Mononuclear cell (primary cell): ENCODE results near the gene GALNT18. TPM values are rescaled to one million over a fixed set of nuclear protein-coding genes. Genes with fewer than 3 reads are reported as not detected.

Experiments used
- H3K27me3 ChIP-seq: 2 replicates; pipeline ENCODE4 v1.6.0; 2011; ENCODE audit warnings: low read length, control low read depth; ENCODE audit not compliant: insufficient read depth
- H3K4me1 ChIP-seq: 2 replicates; pipeline ENCODE4 v1.5.1; 2011; ENCODE audit warnings: mild to moderate bottlenecking, low read length, control low read depth; ENCODE audit not compliant: insufficient read depth
- H3K4me3 ChIP-seq: 2 replicates; pipeline ENCODE4 v1.5.1; 2011; ENCODE audit warnings: mild to moderate bottlenecking, low read length, moderate library complexity
- H3K9me3 ChIP-seq: 2 replicates; pipeline ENCODE4 v1.5.1; 2011; ENCODE audit warnings: low read depth, mild to moderate bottlenecking, control low read depth, low read length
- total RNA-seq: library from RNA; depleted of rRNA; stranded (reverse); fragments of >200 nt; gene quantifications from one replicate; pipeline ENCODE4 v1.2.3, GENCODE V29; 2012

Gene GALNT18
- total RNA-seq: 0.21 TPM

GRCh38 chr11:11621573-11622339, at the start of gene GALNT18:
Gene GALNT18, minus strand, starts transcription at chr11:11622005.
- peaks cover 50% of the 10 kb centered on the region for H3K27me3 ChIP-seq
- H3K4me1 ChIP-seq: peaks cover 14% of the 10 kb centered on the region
- no peaks in the 10 kb centered on the region for H3K9me3 ChIP-seq
- no peak within 1 kb of the TSS for H3K4me3 ChIP-seq

GRCh38 chr11:11670574-11670973, 48.8 kb upstream of the GALNT18 start:
- Histone ChIP-seq H3K9me3 (no peaks in the 10 kb centered on the region), H3K4me1 (no peaks in the 10 kb centered on the region), H3K4me3 (no peak overlapping the region), H3K27me3 (no peaks in the 10 kb centered on the region)

- Histone ChIP-seq H3K4me1 (no peaks in the 10 kb centered on the region), H3K9me3 (no peaks in the 10 kb centered on the region), H3K4me3 (no peak overlapping the region), H3K27me3 (no peaks in the 10 kb centered on the region)
These were observed 47.5 kb upstream of the GALNT18 start for GRCh38 chr11:11669233-11669846.

- Histone ChIP-seq H3K9me3 (no peaks in the 10 kb centered on the region), H3K4me3 (no peak overlapping the region), H3K27me3 (no peaks in the 10 kb centered on the region), H3K4me1 (no peaks in the 10 kb centered on the region)
These were observed 47.0 kb upstream of the GALNT18 start for GRCh38 chr11:11668781-11669180.

- no peak overlapping the region for H3K4me3 ChIP-seq
- no peaks in the 10 kb centered on the region for H3K4me1 ChIP-seq
- H3K27me3 ChIP-seq: no peaks in the 10 kb centered on the region
- H3K9me3 ChIP-seq: no peaks in the 10 kb centered on the region
These were observed 46.5 kb upstream of the GALNT18 start for GRCh38 chr11:11668274-11668673.

GRCh38 chr11:11667056-11667455, 45.3 kb upstream of the GALNT18 start:
- Histone ChIP-seq H3K4me3 (no peak overlapping the region), H3K27me3 (no peaks in the 10 kb centered on the region), H3K9me3 (no peaks in the 10 kb centered on the region), H3K4me1 (no peaks in the 10 kb centered on the region)

- H3K27me3 ChIP-seq: no peaks in the 10 kb centered on the region
- no peaks in the 10 kb centered on the region for H3K9me3 ChIP-seq
These were observed 43.6 kb upstream of the GALNT18 start for GRCh38 chr11:11665407-11665806.

GRCh38 chr11:11663907-11664306, 42.1 kb upstream of the GALNT18 start:
- Histone ChIP-seq H3K4me1 (no peaks in the 10 kb centered on the region), H3K27me3 (no peaks in the 10 kb centered on the region), H3K4me3 (no peak overlapping the region), H3K9me3 (no peaks in the 10 kb centered on the region)

More at GRCh38 chr11:11665407-11665806, 43.6 kb upstream of the GALNT18 start:
- H3K4me3 ChIP-seq: no peak overlapping the region
- no peaks in the 10 kb centered on the region for H3K4me1 ChIP-seq

- no peaks in the 10 kb centered on the region for H3K9me3 ChIP-seq
- H3K4me3 ChIP-seq: no peak overlapping the region
- H3K4me1 ChIP-seq: no peaks in the 10 kb centered on the region
- H3K27me3 ChIP-seq: no peaks in the 10 kb centered on the region
These were observed 40.8 kb upstream of the GALNT18 start for GRCh38 chr11:11662578-11662977.

GRCh38 chr11:11661326-11662040, 39.7 kb upstream of the GALNT18 start:
- Histone ChIP-seq H3K4me3 (no peak overlapping the region), H3K9me3 (no peaks in the 10 kb centered on the region), H3K4me1 (no peaks in the 10 kb centered on the region), H3K27me3 (no peaks in the 10 kb centered on the region)

- no peaks in the 10 kb centered on the region for H3K9me3 ChIP-seq
- no peaks in the 10 kb centered on the region for H3K4me1 ChIP-seq
- H3K27me3 ChIP-seq: no peaks in the 10 kb centered on the region
- no peak overlapping the region for H3K4me3 ChIP-seq
These were observed 38.5 kb upstream of the GALNT18 start for GRCh38 chr11:11660363-11660740.

- Histone ChIP-seq H3K4me3 (no peak overlapping the region), H3K27me3 (peaks cover 2% of the 10 kb centered on the region), H3K4me1 (no peaks in the 10 kb centered on the region), H3K9me3 (no peaks in the 10 kb centered on the region)
These were observed 38.0 kb upstream of the GALNT18 start for GRCh38 chr11:11659567-11660362.

GRCh38 chr11:11657218-11657955, 35.6 kb upstream of the GALNT18 start:
- Histone ChIP-seq H3K9me3 (no peaks in the 10 kb centered on the region), H3K4me3 (no peak overlapping the region), H3K27me3 (peaks cover 6% of the 10 kb centered on the region), H3K4me1 (no peaks in the 10 kb centered on the region)

GRCh38 chr11:11641581-11641980, 19.8 kb upstream of the GALNT18 start:
- Histone ChIP-seq H3K4me1 (no peaks in the 10 kb centered on the region), H3K27me3 (peaks cover 18% of the 10 kb centered on the region), H3K9me3 (peaks cover 5% of the 10 kb centered on the region), H3K4me3 (no peak overlapping the region)
